GM12801 (cell line): ENCODE data around the gene LRMDA.

Source experiments
- CTCF ChIP-seq: IDR thresholded peaks from one replicate; pipeline ENCODE4 v1.5.1; 2011; ENCODE audit warnings: control low read depth; ENCODE audit not compliant: insufficient read length; ENCODE audit errors: extremely low read depth

The LRMDA gene

DNA sequence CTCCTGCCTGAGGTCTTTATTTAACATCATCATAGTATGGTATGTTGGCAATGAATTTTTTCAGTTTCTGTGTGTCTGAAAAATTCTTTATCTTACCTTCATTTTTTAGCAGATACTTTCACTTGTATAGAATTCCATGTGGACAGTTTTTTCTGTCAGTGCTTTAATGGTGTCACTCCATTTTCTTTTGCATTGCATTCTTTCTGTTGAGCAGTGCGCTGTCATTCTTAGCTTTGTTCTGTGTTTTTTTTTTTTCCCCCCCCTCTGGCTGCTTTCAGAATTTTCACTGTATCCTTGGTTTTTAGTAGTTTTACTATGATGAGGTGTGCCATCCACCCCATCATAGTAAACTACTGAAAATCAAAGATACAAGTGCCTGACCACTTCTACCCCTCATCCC, 120.7 kb downstream of the LRMDA start:
- no peak for TF ChIP-seq CTCF

GRCh38 chr10:75553550-75553949, 122.1 kb downstream of the LRMDA start:
- no peak for TF ChIP-seq CTCF

GRCh38 chr10:75555323-75555722, 123.9 kb downstream of the LRMDA start:
- no peak for TF ChIP-seq CTCF

DNA sequence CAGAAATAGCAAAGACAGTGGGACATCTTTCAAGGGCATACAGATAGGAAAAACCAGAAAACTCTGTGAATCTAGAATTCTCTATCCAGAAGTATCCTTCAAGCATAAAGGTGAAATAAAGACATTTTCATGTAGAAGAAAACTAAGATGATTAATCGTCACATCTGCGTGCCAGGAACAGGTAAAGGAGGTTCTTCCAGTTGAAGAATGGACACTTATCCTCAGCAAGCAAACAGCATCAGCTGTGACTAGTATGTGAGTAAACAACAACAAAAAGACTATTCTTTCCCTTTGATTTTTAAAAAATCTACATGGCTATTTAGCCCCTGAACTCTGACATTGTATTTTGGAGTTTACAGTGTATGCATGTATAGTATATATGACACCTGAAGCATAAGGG, 124.9 kb downstream of the LRMDA start:
- TF ChIP-seq CTCF: no peak

DNA sequence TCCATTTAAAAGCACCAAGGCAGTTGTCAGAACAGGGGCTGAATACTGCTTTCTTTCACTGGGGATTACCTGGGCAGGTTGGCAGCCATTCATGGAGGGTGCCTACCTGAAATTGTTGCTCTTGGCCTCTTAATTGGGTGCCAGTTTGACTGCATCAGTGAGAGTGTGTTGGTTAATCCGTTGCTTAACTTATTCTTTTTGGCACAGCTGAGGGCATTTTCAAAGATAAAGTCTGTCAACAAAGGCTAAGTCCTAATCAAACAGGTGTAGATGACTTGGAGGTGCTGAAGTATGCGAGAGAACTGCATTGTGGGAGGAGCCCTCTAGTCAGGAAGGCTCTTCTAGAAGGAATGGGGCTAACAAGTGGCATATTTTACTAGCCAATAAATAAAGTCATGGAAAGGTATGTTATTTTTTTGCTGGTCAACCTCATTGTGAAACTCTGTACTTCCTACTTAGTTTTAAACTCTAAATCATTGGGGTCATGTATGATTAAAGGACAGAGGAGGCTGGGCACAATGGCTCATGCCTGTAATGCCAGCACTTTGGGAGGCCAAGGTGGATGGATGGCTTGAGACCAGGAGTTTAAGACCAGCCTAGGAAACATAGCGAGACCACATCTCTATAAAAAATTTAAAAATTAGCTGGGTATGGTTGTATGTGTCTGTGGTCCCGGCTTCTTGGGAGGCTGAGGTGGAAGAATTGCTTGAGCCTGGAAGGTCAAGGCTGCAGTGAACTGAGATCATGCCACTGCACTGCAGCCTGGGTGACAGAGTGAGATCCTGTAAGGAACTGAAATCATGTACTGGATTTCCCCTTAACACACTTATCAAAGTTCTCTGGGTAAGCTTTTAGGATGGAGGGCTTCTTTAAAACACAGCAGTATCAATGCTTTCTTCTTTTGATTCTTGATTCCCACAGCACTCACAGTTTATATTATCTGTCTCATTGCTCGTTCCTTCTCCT, 134.1 kb downstream of the LRMDA start:
- no peak for TF ChIP-seq CTCF

- TF ChIP-seq CTCF: no peak
Measured at GRCh38 chr10:75568450-75569130, 137.2 kb downstream of the LRMDA start.

- TF ChIP-seq CTCF: no peak
Measured at GRCh38 chr10:75569506-75569905, 138.1 kb downstream of the LRMDA start.
